ENCODE data around the gene THSD4.
"Not testable (repeated sequence)": the region's sequence is repeated elsewhere in the genome, so short reads cannot be mapped to it uniquely, and the experiment has no call there.

The THSD4 gene

DNA sequence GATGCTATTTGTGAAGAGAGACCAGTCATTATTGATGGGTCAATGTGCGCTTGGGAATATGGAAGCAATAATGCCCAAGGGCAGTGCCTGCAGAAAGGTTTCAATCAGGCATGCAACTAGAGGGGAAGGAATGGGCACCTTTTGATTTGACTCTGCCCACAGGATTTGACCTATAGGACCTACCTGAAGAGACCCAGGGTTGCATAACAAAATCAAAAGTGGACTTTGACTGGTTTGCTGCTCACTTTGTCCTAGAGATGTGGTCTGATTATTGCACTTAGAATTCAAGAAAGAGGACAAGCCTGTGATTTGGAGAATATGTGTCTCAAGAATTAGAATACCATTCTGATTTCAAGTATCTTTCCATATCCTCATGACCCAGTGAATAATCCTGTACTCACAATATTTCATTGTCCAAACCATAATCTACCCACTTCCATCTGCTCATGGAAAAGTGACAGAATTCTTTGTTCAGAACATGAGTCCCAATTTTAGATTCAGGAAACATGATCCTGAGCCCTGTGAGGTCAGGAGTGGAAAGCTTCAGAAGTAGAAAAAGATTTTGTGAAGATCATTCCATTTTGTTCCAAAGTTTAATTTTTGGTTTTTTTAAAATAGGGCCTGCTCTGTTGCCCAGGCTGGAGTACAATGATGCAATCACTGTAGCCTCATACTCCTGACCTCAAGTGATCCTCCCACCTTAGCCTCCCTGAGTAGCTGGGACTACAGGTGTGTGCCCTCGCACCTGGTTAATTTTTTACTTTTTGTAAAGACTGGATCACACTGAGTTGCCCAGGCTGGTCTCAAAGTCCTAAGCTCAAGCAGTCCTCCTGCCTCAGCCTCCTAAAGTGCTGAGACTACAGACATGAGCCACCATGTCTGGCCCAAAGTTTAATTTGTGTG lies 543.8 kb downstream of the THSD4 start:
- Histone ChIP-seq H3K4me3 (no peak overlapping the region), H3K4me1 (no peaks in the 10 kb centered on the region), H3K36me3 (no peaks in the 10 kb centered on the region), H3K27me3 (no peaks in the 10 kb centered on the region), H3K9me3 (replicated peaks in 1 of 11) (no peaks in the 10 kb centered on the region), H3K9ac (no peak overlapping the region), H3K27ac (no peak overlapping the region), H3K4me2 (no peak overlapping the region), H4K20me1 (no peaks in the 10 kb centered on the region)
- TF ChIP-seq Cebpa-rat (IDR thresholded peaks at IDR 0.05) = no peak

DNA sequence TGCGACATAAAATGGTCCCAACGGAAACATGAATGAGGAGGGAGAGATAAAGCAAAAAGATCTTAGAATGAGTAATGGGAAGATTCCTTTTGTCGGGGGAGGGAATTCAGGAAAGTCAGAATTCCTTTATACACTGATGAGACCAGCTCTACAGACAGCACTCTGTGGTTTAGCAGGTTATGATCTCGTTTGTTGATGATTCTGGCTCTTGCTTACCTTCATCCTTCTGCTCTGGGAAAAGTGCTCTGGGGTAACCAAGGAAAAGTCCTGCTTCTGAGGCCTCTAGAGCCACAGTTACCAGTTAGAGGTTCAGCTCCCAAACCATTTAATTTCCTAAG lies 544.4 kb downstream of the THSD4 start:
- TF ChIP-seq Cebpa-rat (IDR thresholded peaks at IDR 0.05) = no peak
- no peak overlapping the region for H3K27ac ChIP-seq

DNA sequence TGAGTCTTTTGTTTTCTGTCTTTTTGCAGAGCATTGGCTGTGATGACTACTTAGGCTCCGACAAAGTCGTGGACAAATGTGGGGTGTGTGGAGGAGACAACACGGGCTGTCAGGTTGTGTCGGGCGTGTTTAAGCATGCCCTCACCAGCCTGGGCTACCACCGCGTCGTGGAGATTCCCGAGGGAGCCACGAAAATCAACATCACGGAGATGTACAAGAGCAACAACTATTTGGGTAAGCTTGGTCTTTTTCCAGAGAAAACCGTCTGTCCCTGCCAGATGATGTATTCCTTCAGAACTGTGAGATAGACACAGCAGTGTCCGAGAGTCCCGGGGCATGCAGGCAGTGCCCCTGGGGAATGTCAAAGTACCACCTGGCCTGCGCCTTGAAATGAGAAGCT lies 545.2 kb downstream of the THSD4 start:
- Histone ChIP-seq H3K4me2 (no peak overlapping the region), H3K36me3 (no peaks in the 10 kb centered on the region), H3K27me3 (no peaks in the 10 kb centered on the region), H4K20me1 (no peaks in the 10 kb centered on the region), H3K4me3 (no peak overlapping the region), H3K4me1 (no peaks in the 10 kb centered on the region), H3K9me3 (replicated peaks in 1 of 11) (peaks cover 0 to 4% (median 2%) of the 10 kb centered on the region in 11 experiments; a peak in 16 of 22 replicates), H3K27ac (no peak overlapping the region), H3K9ac (no peak overlapping the region)
- no peak for TF ChIP-seq Cebpa-rat (IDR thresholded peaks at IDR 0.05)

More for the DNA sequence above, 544.4 kb downstream of the THSD4 start:
- H3K4me3 ChIP-seq = no peak overlapping the region
- no peaks in the 10 kb centered on the region for H3K36me3 ChIP-seq
- H3K4me1 ChIP-seq = no peaks in the 10 kb centered on the region
- H3K9ac ChIP-seq = no peak overlapping the region
- no peak overlapping the region for H3K4me2 ChIP-seq
- no peaks in the 10 kb centered on the region for H4K20me1 ChIP-seq
- no peaks in the 10 kb centered on the region for H3K27me3 ChIP-seq
- no peaks in the 10 kb centered on the region for H3K9me3 ChIP-seq (replicated peaks in 1 of 11)

DNA sequence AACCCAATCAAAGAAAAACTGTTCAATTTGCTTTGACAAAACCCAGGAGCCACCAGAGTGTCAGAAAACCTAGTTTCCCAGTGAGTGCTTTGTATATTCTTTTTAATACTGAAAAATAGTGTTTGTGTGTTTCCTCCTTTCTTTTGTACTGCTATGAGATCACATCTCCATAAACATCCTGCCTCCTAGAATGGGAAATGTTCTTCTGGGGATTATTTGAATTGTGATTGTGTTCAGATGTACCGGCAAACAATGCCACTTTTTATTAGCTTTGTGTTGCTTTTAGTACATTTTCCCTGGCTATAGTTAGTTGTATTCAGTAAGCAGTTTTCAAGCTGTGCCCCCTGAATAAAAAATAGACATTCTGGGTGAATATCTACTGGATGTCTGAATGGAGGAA lies 547.0 kb downstream of the THSD4 start:
- Histone ChIP-seq H3K4me3 (no peak overlapping the region), H3K27ac (no peak overlapping the region), H3K27me3 (no peaks in the 10 kb centered on the region), H3K9ac (no peak overlapping the region), H3K4me2 (no peak overlapping the region), H4K20me1 (no peaks in the 10 kb centered on the region), H3K4me1 (no peaks in the 10 kb centered on the region), H3K9me3 (replicated peaks in 1 of 11) (peaks cover 0 to 10% (median 7%) of the 10 kb centered on the region in 11 experiments; a peak in 17 of 22 replicates), H3K36me3 (no peaks in the 10 kb centered on the region)
- TF ChIP-seq Cebpa-rat (IDR thresholded peaks at IDR 0.05) = no peak

DNA sequence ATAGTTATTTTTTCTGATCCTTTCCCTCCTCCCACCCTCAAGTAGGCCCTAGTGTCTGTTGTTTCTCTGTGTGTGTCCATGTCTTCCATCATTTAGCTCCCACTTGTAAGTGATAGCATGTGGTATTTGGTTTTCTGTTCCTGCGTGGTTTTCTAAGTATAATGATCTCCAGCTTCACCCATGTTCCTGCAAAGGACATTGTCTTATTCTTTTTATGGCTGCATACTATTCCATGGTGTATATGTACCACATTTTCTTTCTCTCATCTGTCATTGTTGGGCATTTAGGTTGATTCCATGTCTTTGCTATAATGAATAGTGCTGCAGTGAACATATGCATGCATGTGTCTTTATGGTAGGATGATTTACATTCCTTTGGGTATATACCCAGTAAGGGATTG lies 549.4 kb downstream of the THSD4 start:
- Histone ChIP-seq H3K27ac (no peak overlapping the region), H3K4me3 (no peak overlapping the region), H3K36me3 (no peaks in the 10 kb centered on the region), H3K4me2 (no peak overlapping the region), H3K27me3 (no peaks in the 10 kb centered on the region), H3K9me3 (replicated peaks in 1 of 11) (peaks cover 0 to 10% (median 7%) of the 10 kb centered on the region in 11 experiments; a peak in 17 of 22 replicates), H4K20me1 (no peaks in the 10 kb centered on the region), H3K4me1 (no peaks in the 10 kb centered on the region), H3K9ac (no peak overlapping the region)
- no peak for TF ChIP-seq Cebpa-rat (IDR thresholded peaks at IDR 0.05)

DNA sequence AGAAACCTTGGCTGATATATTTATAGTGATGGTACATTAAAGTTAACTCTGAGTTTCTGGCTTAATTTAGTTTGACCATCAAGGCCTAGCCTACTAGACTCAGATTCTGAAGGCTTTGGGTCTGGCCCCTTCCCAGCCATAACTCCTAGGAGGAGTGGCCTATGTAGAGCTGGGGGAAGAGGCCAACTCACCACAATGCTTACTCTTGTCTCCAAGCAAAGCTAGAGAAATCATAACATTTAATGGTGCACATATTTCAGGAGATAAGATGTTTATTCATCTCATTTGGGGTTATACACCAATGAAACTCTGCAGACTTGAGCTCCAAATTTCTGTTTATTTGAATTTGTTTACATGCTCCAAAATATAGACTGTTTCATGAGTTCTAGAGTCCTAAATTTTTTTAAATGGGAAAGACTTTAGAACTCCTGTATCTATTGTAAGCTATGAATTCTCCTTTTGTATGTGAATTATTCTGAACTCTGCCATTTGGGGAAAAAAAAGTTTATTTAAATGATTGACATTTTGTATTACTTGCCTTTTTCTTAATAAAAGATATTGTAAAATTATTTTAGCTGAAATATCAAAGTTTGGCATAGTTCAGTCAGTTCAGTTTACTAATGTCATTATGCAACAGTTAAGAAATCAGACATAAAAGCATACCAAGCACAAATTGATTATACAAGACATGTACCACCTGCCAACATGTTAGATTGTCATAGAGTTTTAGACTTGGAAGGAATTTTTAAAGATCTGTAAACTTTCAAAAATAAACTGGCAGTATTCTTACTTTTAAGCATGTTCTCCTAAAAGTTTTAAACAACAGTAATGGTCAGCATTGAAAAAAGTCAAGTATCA lies 551.7 kb downstream of the THSD4 start:
- Histone ChIP-seq H3K4me3 (no peak overlapping the region), H3K4me2 (no peak overlapping the region), H3K36me3 (no peaks in the 10 kb centered on the region), H3K9ac (no peak overlapping the region), H3K9me3 (replicated peaks in 1 of 11) (peaks cover 0 to 10% (median 7%) of the 10 kb centered on the region in 11 experiments; a peak in 17 of 22 replicates), H3K27ac (no peak overlapping the region), H4K20me1 (no peaks in the 10 kb centered on the region), H3K4me1 (no peaks in the 10 kb centered on the region), H3K27me3 (no peaks in the 10 kb centered on the region)
- TF ChIP-seq Cebpa-rat (IDR thresholded peaks at IDR 0.05) = no peak

DNA sequence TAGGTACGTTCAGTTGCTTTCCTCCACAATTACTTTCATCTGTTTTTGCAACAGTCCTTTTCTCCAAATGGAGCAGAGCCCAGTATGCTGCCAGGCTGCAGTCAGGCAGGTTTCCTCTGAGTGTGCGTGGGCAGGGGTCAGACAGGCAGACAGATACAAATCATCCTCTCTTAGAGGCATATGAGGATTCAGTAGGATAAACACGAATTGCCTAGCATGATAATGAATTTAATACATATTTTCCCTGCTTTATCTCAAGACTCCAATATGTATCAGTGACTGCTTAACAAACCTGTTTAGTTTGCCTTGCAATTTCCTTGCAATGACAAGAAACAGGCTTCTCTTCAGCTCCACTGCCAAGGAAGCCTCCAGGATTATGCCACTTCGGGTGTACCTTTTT lies 554.4 kb downstream of the THSD4 start:
- peaks cover 0 to 10% (median 7%) of the 10 kb centered on the region in 11 experiments; a peak in 17 of 22 replicates for H3K9me3 ChIP-seq (replicated peaks in 1 of 11)
- no peaks in the 10 kb centered on the region for H3K4me1 ChIP-seq
- no peaks in the 10 kb centered on the region for H3K27me3 ChIP-seq
- no peak for TF ChIP-seq Cebpa-rat (IDR thresholded peaks at IDR 0.05)
- H3K4me3 ChIP-seq = no peak overlapping the region
- H3K9ac ChIP-seq = no peak overlapping the region
- H3K4me2 ChIP-seq = no peak overlapping the region
- no peaks in the 10 kb centered on the region for H4K20me1 ChIP-seq
- H3K27ac ChIP-seq = no peak overlapping the region
- no peaks in the 10 kb centered on the region for H3K36me3 ChIP-seq

DNA sequence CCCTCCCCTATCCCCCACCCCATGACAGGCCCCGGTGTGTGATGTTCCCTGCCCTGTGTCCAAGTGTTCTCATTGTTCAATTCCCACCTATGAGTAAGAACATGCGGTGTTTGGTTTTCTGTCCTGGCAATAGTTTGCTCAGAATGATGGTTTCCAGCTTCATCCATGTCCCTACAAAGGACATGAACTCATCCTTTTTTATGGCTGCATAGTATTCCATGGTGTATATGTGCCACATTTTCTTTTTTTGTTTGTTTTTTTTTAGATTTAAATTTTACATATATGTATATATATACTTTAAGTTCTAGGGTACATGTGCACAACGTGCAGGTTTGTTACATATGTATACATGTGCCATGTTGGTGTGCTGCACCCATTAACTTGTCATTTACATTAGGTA lies 555.0 kb downstream of the THSD4 start:
- not testable (repeated sequence) for H3K9ac ChIP-seq; H3K9me3 ChIP-seq (replicated peaks in 1 of 11); H3K36me3 ChIP-seq; H4K20me1 ChIP-seq; H3K27me3 ChIP-seq; H3K4me1 ChIP-seq; H3K4me2 ChIP-seq; H3K4me3 ChIP-seq; H3K27ac ChIP-seq

DNA sequence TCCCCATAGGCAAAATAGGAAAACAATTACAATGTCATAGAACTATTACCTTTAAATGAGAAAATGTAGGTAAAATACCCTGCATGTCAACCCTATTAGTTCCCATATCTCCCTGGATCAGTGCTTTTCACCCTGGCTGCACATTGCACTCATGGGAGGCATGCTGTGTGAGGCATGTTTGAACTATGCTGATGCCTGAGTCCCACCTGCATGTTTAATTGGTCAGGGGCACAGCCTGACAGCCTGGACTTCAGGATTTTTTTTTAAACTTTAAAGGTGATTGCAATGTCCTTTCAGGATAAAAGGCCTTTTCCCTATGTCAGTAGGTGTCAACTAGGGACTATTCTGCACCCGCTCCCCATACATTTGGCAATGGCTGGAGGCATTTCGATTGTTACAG lies 559.1 kb downstream of the THSD4 start:
- H3K27me3 ChIP-seq = no peaks in the 10 kb centered on the region
- H3K27ac ChIP-seq = no peak overlapping the region
- H3K9me3 ChIP-seq (replicated peaks in 1 of 11) = no peaks in the 10 kb centered on the region
- peaks cover 0 to 7% (median 2%) of the 10 kb centered on the region in 10 experiments; a peak in 3 of 20 replicates for H3K4me1 ChIP-seq
- no peak for TF ChIP-seq Cebpa-rat (IDR thresholded peaks at IDR 0.05)
- no peak overlapping the region for H3K4me2 ChIP-seq
- H3K9ac ChIP-seq = no peak overlapping the region
- no peaks in the 10 kb centered on the region for H4K20me1 ChIP-seq
- no peaks in the 10 kb centered on the region for H3K36me3 ChIP-seq
- no peak overlapping the region for H3K4me3 ChIP-seq
